Measurements from ENCODE around the gene KLK12.

- TF ChIP-seq CTCF (conservative IDR thresholded peaks at IDR 0.05 in 1 of 2, IDR thresholded peaks at IDR 0.05 in 1 of 2; ENCODE audit: low read depth in 1 of 2, low read length in 2 of 2) (no peak), EZH2 (IDR thresholded peaks at IDR 0.05; ENCODE audit: low read length, missing control alignments) (no peak)
These were observed 48.4 kb upstream of the KLK12 start for GRCh38 chr19:51083181-51083580.

All from fibroblast of lung (primary cell).